HCT116 (cell line): ENCODE measurements around the gene UGDH. TPM values are rescaled to one million over a fixed set of nuclear protein-coding genes. Genes with fewer than 3 reads are reported as not detected.

ENCODE experiments used
- ATAC-seq: fragments of 200-7000 bp; cut with Tn5 transposase; 2 replicates; pipeline ENCODE4 v1.9.1; 2020; ENCODE audit warnings: mild to moderate bottlenecking, moderate library complexity
- BruUV-seq: library from RNA; stranded (reverse); fragments of 400-500 nt; replicated peaks from 2 replicates; lab custom pipeline; 2021; lab: Mats Ljungman, UMichigan
- CTCF ChIA-PET: fragments of 300-600 bp; sonication (Branson Sonifier 250); formaldehyde crosslinking; loops from one replicate; lab custom pipeline; 2021; ENCODE audit warnings: antibody characterized with exemption; lab: Charles Lee
- POLR2A ChIA-PET: fragments of 300-600, 350-600 bp; sonication (Branson Sonifier 250); formaldehyde crosslinking; loops from one replicate; lab custom pipeline; 2021; ENCODE audit warnings: antibody characterized with exemption; lab: Charles Lee
- RAD21 ChIA-PET, 2 experiments: fragments of 300-600 bp; sonication (Branson Sonifier 250); formaldehyde crosslinking; loops; one replicate each; lab custom pipeline; 2023; ENCODE audit warnings: low total read pairs in 2 of 2; ENCODE audit not compliant: uncharacterized antibody in 2 of 2, unreplicated experiment in 2 of 2, low non-redundant PET in 1 of 2; lab: Charles Lee
- DNase-seq: peaks from one replicate; pipeline ENCODE4 v3.0.0-alpha.2; 2010; ENCODE audit warnings: low read depth, low spot score
- H2AFZ ChIP-seq: fragments of 200-600 bp; shearing (Covaris generic), sonication (generic); 2 replicates; pipeline ENCODE4 v1.6.1; 2017; ENCODE audit warnings: low read depth, mixed run types, mixed read lengths, antibody characterized with exemption, low read length; ENCODE audit not compliant: poor library complexity, severe bottlenecking
- H3K27ac ChIP-seq: 2 replicates; pipeline ENCODE4 v1.5.1; 2012; ENCODE audit warnings: low read depth, low read length
- H3K27me3 ChIP-seq: fragments of 200-600 bp; sonication (generic); 2 replicates; pipeline ENCODE4 v1.6.1; 2016; ENCODE audit warnings: mixed run types, low read length, mixed read lengths; ENCODE audit not compliant: insufficient read depth
- H3K36me3 ChIP-seq, 2 experiments: fragments of 200-500 bp in 1 of 2; fragments of 200-600 bp in 1 of 2; sonication (Bioruptor generic) in 1 of 2; sonication (generic) in 1 of 2; 2 replicates each; pipeline versions ENCODE4 v1.5.1 to v1.6.1; 2014 to 2016; ENCODE audit warnings: low read length in 2 of 2, inconsistent platforms in 1 of 2, mixed read lengths in 1 of 2, mixed run types in 1 of 2; ENCODE audit not compliant: insufficient read depth in 2 of 2, control insufficient read depth in 1 of 2
- H3K4me1 ChIP-seq, 2 experiments: fragments of 200-600 bp in 1 of 2; sonication (generic) in 1 of 2; 2 replicates each; pipeline versions ENCODE4 v1.5.1 to v1.6.1; 2012 to 2017; ENCODE audit warnings: low read length in 2 of 2, inconsistent platforms in 1 of 2, mild to moderate bottlenecking in 1 of 2, mixed read lengths in 1 of 2, mixed run types in 1 of 2, moderate library complexity in 1 of 2; ENCODE audit not compliant: insufficient read depth in 2 of 2, control insufficient read depth in 1 of 2
- H3K4me2 ChIP-seq: fragments of 200-600 bp; sonication (generic); 2 replicates; pipeline ENCODE4 v1.6.1; 2017; ENCODE audit warnings: mixed run types, low read length, mixed read lengths
- H3K4me3 ChIP-seq, 2 experiments: fragments of 200-600 bp in 1 of 2; sonication (generic) in 1 of 2; replicated peaks in 1 of 2; 2 replicates each; pipeline ENCODE4 v1.5.1; 2011 to 2016; ENCODE audit warnings: low read length in 2 of 2, control low read depth in 1 of 2, low read depth in 1 of 2, mild to moderate bottlenecking in 1 of 2, mixed read lengths in 1 of 2, mixed run types in 1 of 2
- H3K79me2 ChIP-seq: fragments of 200-600 bp; sonication (generic); 2 replicates; pipeline ENCODE4 v1.6.1; 2017; ENCODE audit warnings: mild to moderate bottlenecking, mixed run types, low read length, moderate library complexity, mixed read lengths; ENCODE audit not compliant: insufficient read depth
- H3K9ac ChIP-seq: fragments of 200-600 bp; sonication (generic); 2 replicates; pipeline ENCODE4 v1.6.1; 2016; ENCODE audit warnings: low read length, mixed read lengths
- H3K9me2 ChIP-seq: fragments of 200-600 bp; sonication (generic), shearing (Covaris generic); 2 replicates; pipeline ENCODE4 v1.6.1; 2017; ENCODE audit warnings: mixed run types, mild to moderate bottlenecking, moderate library complexity; ENCODE audit not compliant: insufficient read depth
- H3K9me3 ChIP-seq, 2 experiments: fragments of 200-500 bp in 1 of 2; fragments of 200-600 bp in 1 of 2; sonication (Bioruptor generic) in 1 of 2; sonication (generic) in 1 of 2; 2 replicates each; pipeline ENCODE4 v1.6.1; 2014 to 2017; ENCODE audit warnings: low read length in 2 of 2, mixed read lengths in 2 of 2, inconsistent platforms in 1 of 2, low read depth in 1 of 2, mild to moderate bottlenecking in 1 of 2, mixed run types in 1 of 2, moderate library complexity in 1 of 2; ENCODE audit not compliant: control insufficient read depth in 1 of 2, insufficient read depth in 1 of 2
- H4K20me1 ChIP-seq: fragments of 200-600 bp; sonication (generic), shearing (Covaris generic); 2 replicates; pipeline ENCODE4 v1.6.1; 2017; ENCODE audit warnings: mixed run types, mild to moderate bottlenecking, moderate library complexity; ENCODE audit not compliant: insufficient read depth
- CBX3 ChIP-seq: IDR thresholded peaks from 2 replicates; pipeline ENCODE4 v1.6.1; 2012; ENCODE audit warnings: low read depth
- CEBPB ChIP-seq: IDR thresholded peaks from 2 replicates; pipeline ENCODE4 v1.6.1; 2012; ENCODE audit warnings: low read depth
- EGR1 ChIP-seq: IDR thresholded peaks from 2 replicates; pipeline ENCODE4 v1.6.1; 2012; ENCODE audit warnings: low read depth
- ELF1 ChIP-seq: IDR thresholded peaks from 2 replicates; pipeline ENCODE4 v1.6.1; 2012; ENCODE audit warnings: low read depth, borderline replicate concordance
- EZH2 ChIP-seq: fragments of 200-600 bp; sonication (generic); IDR thresholded peaks from 2 replicates; pipeline ENCODE4 v1.6.1; 2017; ENCODE audit warnings: antibody characterized with exemption, mixed run types
- EZH2phosphoT487 ChIP-seq: fragments of 200-600 bp; IDR thresholded peaks from 2 replicates; pipeline ENCODE4 v1.6.1; 2018; ENCODE audit warnings: antibody characterized with exemption, borderline replicate concordance
- FOSL1 ChIP-seq: IDR thresholded peaks from 2 replicates; pipeline ENCODE4 v1.6.1; 2012; ENCODE audit warnings: low read depth
- JUND ChIP-seq: IDR thresholded peaks from 2 replicates; pipeline ENCODE4 v1.6.1; 2012
- POLR2A ChIP-seq: IDR thresholded peaks from 2 replicates; pipeline ENCODE4 v1.7.0; 2011; ENCODE audit warnings: borderline replicate concordance; ENCODE audit not compliant: insufficient read depth, insufficient read length; ENCODE audit errors: extremely low read depth
- SP1 ChIP-seq: IDR thresholded peaks from 2 replicates; pipeline ENCODE4 v1.6.1; 2012; ENCODE audit warnings: low read depth
- SRF ChIP-seq: IDR thresholded peaks from 2 replicates; pipeline ENCODE4 v1.6.1; 2012; ENCODE audit warnings: low read depth
- YY1 ChIP-seq: IDR thresholded peaks from 2 replicates; pipeline ENCODE4 v1.6.1; 2011; ENCODE audit warnings: low read length, low read depth, moderate library complexity, mild to moderate bottlenecking; ENCODE audit not compliant: insufficient replicate concordance; ENCODE audit errors: extremely low read depth
- ZFX ChIP-seq: fragments of 450-650 bp; IDR thresholded peaks from 2 replicates; pipeline ENCODE4 v1.6.1; 2017
- ZNF274 ChIP-seq: fragments of 200-500 bp; sonication (Bioruptor generic); IDR thresholded peaks from 2 replicates; pipeline ENCODE4 v1.6.1; 2014; ENCODE audit warnings: mild to moderate bottlenecking, low read depth, low read length, inconsistent platforms
- intact Hi-C: fragments of 100-400 bp; cut with micrococcal nuclease; formaldehyde crosslinking; loops from 2 replicates; pipeline ENCODE4 v1.10.0; 2022
- total RNA-seq: library from RNA; stranded (reverse); gene quantifications from one replicate; pipeline ENCODE4 v1.2.1, GENCODE V29; 2021; ENCODE audit not compliant: unreplicated experiment
- TF ChIP-seq, protein P1 (sequence below): IDR thresholded peaks from 2 replicates; pipeline ENCODE4 v1.6.1; 2011; ENCODE audit warnings: mild to moderate bottlenecking, low read length, moderate library complexity; ENCODE audit not compliant: insufficient replicate concordance; ENCODE audit errors: extremely low read depth
- TF ChIP-seq, protein P2 (sequence below): IDR thresholded peaks from 2 replicates; pipeline ENCODE4 v1.6.1; 2012

UGDH gene
- total RNA-seq, 1 experiment from 2014 or later, result 67.9 TPM

DNA sequence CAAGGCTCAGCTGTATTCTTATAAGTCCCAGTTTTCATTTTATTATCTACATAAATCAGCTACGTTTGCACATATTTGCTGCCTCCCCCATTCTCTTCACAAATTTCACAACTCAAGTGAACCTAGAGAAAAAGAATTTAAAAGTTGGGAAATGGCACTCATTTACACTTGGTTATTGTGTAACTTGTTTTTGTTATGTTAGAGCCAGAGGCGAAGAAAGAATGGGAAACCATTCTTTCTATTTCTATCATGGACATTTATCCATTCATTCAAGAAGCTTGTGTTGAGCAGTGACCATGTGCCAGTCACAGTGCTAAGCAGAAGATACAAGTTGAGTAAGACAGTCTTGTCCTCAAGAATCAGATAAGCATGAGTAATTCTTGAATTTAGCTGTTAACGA is 54.8 kb downstream of the UGDH start:
- TF ChIP-seq YY1, result no peak
- no peak for TF ChIP-seq EZH2phosphoT487
- no peak for TF ChIP-seq JUND
- TF ChIP-seq ELF1, result no peak
- no peak for TF ChIP-seq SP1
- TF ChIP-seq EGR1, result no peak
- TF ChIP-seq CEBPB, result no peak
- TF ChIP-seq ZNF274, result no peak
- no peak for TF ChIP-seq CBX3
- TF ChIP-seq EZH2, result no peak
- no peak for TF ChIP-seq SRF
- TF ChIP-seq, protein P1, sequence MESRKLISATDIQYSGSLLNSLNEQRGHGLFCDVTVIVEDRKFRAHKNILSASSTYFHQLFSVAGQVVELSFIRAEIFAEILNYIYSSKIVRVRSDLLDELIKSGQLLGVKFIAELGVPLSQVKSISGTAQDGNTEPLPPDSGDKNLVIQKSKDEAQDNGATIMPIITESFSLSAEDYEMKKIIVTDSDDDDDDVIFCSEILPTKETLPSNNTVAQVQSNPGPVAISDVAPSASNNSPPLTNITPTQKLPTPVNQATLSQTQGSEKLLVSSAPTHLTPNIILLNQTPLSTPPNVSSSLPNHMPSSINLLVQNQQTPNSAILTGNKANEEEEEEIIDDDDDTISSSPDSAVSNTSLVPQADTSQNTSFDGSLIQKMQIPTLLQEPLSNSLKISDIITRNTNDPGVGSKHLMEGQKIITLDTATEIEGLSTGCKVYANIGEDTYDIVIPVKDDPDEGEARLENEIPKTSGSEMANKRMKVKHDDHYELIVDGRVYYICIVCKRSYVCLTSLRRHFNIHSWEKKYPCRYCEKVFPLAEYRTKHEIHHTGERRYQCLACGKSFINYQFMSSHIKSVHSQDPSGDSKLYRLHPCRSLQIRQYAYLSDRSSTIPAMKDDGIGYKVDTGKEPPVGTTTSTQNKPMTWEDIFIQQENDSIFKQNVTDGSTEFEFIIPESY, result no peak
- no peak for TF ChIP-seq ZFX
- no peak for TF ChIP-seq POLR2A
- no peak for TF ChIP-seq FOSL1
- TF ChIP-seq, protein P2, sequence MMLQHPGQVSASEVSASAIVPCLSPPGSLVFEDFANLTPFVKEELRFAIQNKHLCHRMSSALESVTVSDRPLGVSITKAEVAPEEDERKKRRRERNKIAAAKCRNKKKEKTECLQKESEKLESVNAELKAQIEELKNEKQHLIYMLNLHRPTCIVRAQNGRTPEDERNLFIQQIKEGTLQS, result no peak
- Histone ChIP-seq H3K79me2 (0 out of 2 replicates have a peak, but pooled peaks cover 1% of the 10 kb centered on the region), H3K4me1 (peaks cover 0 to 5% of the 10 kb centered on the region in 2 experiments; a peak in 2 of 4 replicates), H3K4me2 (no peak overlapping the region), H3K9ac (no peak overlapping the region), H3K36me3 (peaks cover 14 to 20% of the 10 kb centered on the region in 2 experiments), H2AFZ (no peak overlapping the region), H3K9me3 (no peaks in the 10 kb centered on the region), H4K20me1 (no peaks in the 10 kb centered on the region), H3K27me3 (no peaks in the 10 kb centered on the region), H3K9me2 (no peaks in the 10 kb centered on the region), H3K27ac (no peak overlapping the region), H3K4me3 (no peak overlapping the region)
- intact Hi-C loops, result no loop called here
- ChIA-PET POLR2A (no interaction called here), CTCF (no interaction called here), RAD21 (no interaction called here)
- BruUV-seq, result no TSS peak
- DNase-seq (no peak), ATAC-seq (no peak)
